ENCODE data around the gene NFIL3.

The NFIL3 gene

GRCh38 chr9:91412941-91413340, 10.7 kb downstream of the NFIL3 start:
- no peak overlapping the region for H3K9ac ChIP-seq (ENCODE audit: low read length)
- H3K9me3 ChIP-seq (ENCODE audit: insufficient read depth, low read length): no peaks in the 10 kb centered on the region
- no peaks in the 10 kb centered on the region for H3F3A ChIP-seq (ENCODE audit: insufficient read depth)
- 0 out of 2 replicates have a peak, but pooled peaks cover 2% of the 10 kb centered on the region for H3K79me2 ChIP-seq (ENCODE audit: insufficient read depth, low read length)
- no peaks in the 10 kb centered on the region for H3K27me3 ChIP-seq (ENCODE audit: low read length)
- H4K20me1 ChIP-seq (ENCODE audit: low read depth, low read length): peaks cover 26% of the 10 kb centered on the region; the same call in 1 of the 2 replicates
- H3K4me2 ChIP-seq (ENCODE audit: low read depth, low read length, poor library complexity, severe bottlenecking): no peak overlapping the region
- H2AFZ ChIP-seq (ENCODE audit: low read depth, low read length, severe bottlenecking): no peak overlapping the region
- no peak overlapping the region for H3K4me3 ChIP-seq (ENCODE audit: insufficient read depth, low read length, poor library complexity, severe bottlenecking)
- TF ChIP-seq CTCF (IDR thresholded peaks at IDR 0.05; ENCODE audit: insufficient read depth, low read length, poor library complexity, severe bottlenecking) (no peak), EZH2phosphoT487 (conservative IDR thresholded peaks at IDR 0.05; ENCODE audit: low read length) (no peak)
- no peak overlapping the region for H3K27ac ChIP-seq (ENCODE audit: low read depth, low read length)
- no peaks in the 10 kb centered on the region for H3K9me2 ChIP-seq (replicated peaks; ENCODE audit: insufficient read depth, low read length)
- H3K36me3 ChIP-seq (ENCODE audit: low read length): no peaks in the 10 kb centered on the region

GRCh38 chr9:91411096-91411771, 12.4 kb downstream of the NFIL3 start:
- no peak overlapping the region for H3K27ac ChIP-seq (ENCODE audit: low read depth, low read length)

GRCh38 chr9:91410161-91410560, 13.5 kb downstream of the NFIL3 start:
- no peaks in the 10 kb centered on the region for H3K9me2 ChIP-seq (replicated peaks; ENCODE audit: insufficient read depth, low read length)
- TF ChIP-seq CTCF (IDR thresholded peaks at IDR 0.05; ENCODE audit: insufficient read depth, low read length, poor library complexity, severe bottlenecking): no peak
- no peak for TF ChIP-seq EZH2phosphoT487 (conservative IDR thresholded peaks at IDR 0.05; ENCODE audit: low read length)
- H3K36me3 ChIP-seq (ENCODE audit: low read length): no peaks in the 10 kb centered on the region
- 0 out of 2 replicates have a peak, but pooled peaks cover 5% of the 10 kb centered on the region for H4K20me1 ChIP-seq (ENCODE audit: low read depth, low read length)
- no peak overlapping the region for H2AFZ ChIP-seq (ENCODE audit: low read depth, low read length, severe bottlenecking)
- no peaks in the 10 kb centered on the region for H3F3A ChIP-seq (ENCODE audit: insufficient read depth)
- no peaks in the 10 kb centered on the region for H3K79me2 ChIP-seq (ENCODE audit: insufficient read depth, low read length)
- H3K27me3 ChIP-seq (ENCODE audit: low read length): no peaks in the 10 kb centered on the region
- no peak overlapping the region for H3K9ac ChIP-seq (ENCODE audit: low read length)
- no peaks in the 10 kb centered on the region for H3K9me3 ChIP-seq (ENCODE audit: insufficient read depth, low read length)
- H3K4me2 ChIP-seq (ENCODE audit: low read depth, low read length, poor library complexity, severe bottlenecking): no peak overlapping the region
- no peak overlapping the region for H3K27ac ChIP-seq (ENCODE audit: low read depth, low read length)
- H3K4me3 ChIP-seq (ENCODE audit: insufficient read depth, low read length, poor library complexity, severe bottlenecking): no peak overlapping the region

More at GRCh38 chr9:91411096-91411771, 12.4 kb downstream of the NFIL3 start:
- Histone ChIP-seq H3K9me2 (replicated peaks; ENCODE audit: insufficient read depth, low read length) (no peaks in the 10 kb centered on the region), H3K4me2 (ENCODE audit: low read depth, low read length, poor library complexity, severe bottlenecking) (no peak overlapping the region), H3F3A (ENCODE audit: insufficient read depth) (no peaks in the 10 kb centered on the region), H3K79me2 (ENCODE audit: insufficient read depth, low read length) (no peaks in the 10 kb centered on the region), H4K20me1 (ENCODE audit: low read depth, low read length) (peaks cover 10% of the 10 kb centered on the region; the same call in 1 of the 2 replicates), H2AFZ (ENCODE audit: low read depth, low read length, severe bottlenecking) (no peak overlapping the region), H3K27me3 (ENCODE audit: low read length) (no peaks in the 10 kb centered on the region), H3K4me3 (ENCODE audit: insufficient read depth, low read length, poor library complexity, severe bottlenecking) (no peak overlapping the region), H3K9ac (ENCODE audit: low read length) (no peak overlapping the region), H3K9me3 (ENCODE audit: insufficient read depth, low read length) (no peaks in the 10 kb centered on the region), H3K36me3 (ENCODE audit: low read length) (no peaks in the 10 kb centered on the region)
- TF ChIP-seq CTCF (IDR thresholded peaks at IDR 0.05; ENCODE audit: insufficient read depth, low read length, poor library complexity, severe bottlenecking): no peak
- TF ChIP-seq EZH2phosphoT487 (conservative IDR thresholded peaks at IDR 0.05; ENCODE audit: low read length): no peak
